Measurements from ENCODE around the gene EMILIN3. TPM values are rescaled to one million over a fixed set of nuclear protein-coding genes. Genes with fewer than 3 reads are reported as not detected.
A peak's percentile ranks its signal among the peaks of the same experiment; 100 is the strongest.

EMILIN3 gene, protein sequence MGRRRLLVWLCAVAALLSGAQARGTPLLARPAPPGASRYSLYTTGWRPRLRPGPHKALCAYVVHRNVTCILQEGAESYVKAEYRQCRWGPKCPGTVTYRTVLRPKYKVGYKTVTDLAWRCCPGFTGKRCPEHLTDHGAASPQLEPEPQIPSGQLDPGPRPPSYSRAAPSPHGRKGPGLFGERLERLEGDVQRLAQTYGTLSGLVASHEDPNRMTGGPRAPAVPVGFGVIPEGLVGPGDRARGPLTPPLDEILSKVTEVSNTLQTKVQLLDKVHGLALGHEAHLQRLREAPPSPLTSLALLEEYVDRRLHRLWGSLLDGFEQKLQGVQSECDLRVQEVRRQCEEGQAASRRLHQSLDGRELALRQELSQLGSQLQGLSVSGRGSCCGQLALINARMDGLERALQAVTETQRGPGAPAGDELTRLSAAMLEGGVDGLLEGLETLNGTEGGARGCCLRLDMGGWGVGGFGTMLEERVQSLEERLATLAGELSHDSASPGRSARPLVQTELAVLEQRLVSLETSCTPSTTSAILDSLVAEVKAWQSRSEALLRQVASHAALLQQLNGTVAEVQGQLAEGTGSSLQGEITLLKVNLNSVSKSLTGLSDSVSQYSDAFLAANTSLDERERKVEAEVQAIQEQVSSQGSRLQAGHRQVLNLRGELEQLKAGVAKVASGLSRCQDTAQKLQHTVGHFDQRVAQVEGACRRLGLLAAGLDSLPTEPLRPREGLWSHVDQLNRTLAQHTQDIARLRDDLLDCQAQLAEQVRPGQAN
- total RNA-seq (2021; fragmentation: NEBNext Ultra II Directional; extraction: Animal tissue kit (Norgen Biotek cat#: 25700)): not detected
- long read RNA-seq, partial matches to known transcripts: 0 of 15 reads
- long read RNA-seq, other reads (novel, unspliced or antisense): 15 of 15 reads

GRCh38 chr20:41366546-41367392, at the start of gene EMILIN3:
Gene EMILIN3 (minus strand): TSS chr20:41366818. CDS start chr20:41366634, 184 bp downstream.
- Mint-ChIP-seq H3K9me3 (no peaks in the 10 kb centered on the region), H3K4me3 (peak within 1 kb of the TSS; percentile 34; the same call in 1 of the 2 replicates), H3K27ac (no peak within 1 kb of the TSS), H3K4me1 (ENCODE audit: low read depth) (peaks cover 5% of the 10 kb centered on the region; the same call in 1 of the 2 replicates), H3K36me3 (ENCODE audit: low read depth) (no peaks in the 10 kb centered on the region), H3K27me3 (ENCODE audit: insufficient read depth) (peaks cover 42% of the 10 kb centered on the region)
- no peak for TF ChIP-seq CTCF (IDR thresholded peaks at IDR 0.05)
- DNase-seq: no peak

- H3K36me3 Mint-ChIP-seq (ENCODE audit: low read depth): peaks cover 37% of the 10 kb centered on the region
These were observed 48.6 kb upstream of the EMILIN3 start for GRCh38 chr20:41415191-41415590.

DNA sequence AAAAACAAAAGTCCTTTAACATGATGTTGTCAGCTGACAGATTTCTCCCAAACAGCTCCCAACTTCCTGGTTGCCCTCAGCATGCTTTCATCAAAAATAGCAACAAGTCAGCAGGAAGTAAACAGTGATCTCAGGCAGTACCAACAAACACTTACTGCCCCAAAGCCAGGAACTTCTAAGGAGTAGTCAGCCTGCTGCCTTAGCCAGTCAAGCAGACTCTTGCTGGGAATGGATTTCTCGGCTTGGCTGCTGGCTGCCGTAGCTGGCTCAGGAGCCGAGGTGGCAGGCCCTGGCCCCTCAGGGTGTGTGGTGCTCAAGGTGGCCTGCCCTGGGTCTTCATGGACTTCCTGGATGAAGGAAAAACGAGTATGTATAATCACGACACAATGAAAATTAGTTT, 46.6 kb upstream of the EMILIN3 start:
- no peaks in the 10 kb centered on the region for H3K9me3 Mint-ChIP-seq
- H3K36me3 Mint-ChIP-seq (ENCODE audit: low read depth): peaks cover 35% of the 10 kb centered on the region
- no peak overlapping the region for H3K4me3 Mint-ChIP-seq
- peaks cover 4% of the 10 kb centered on the region; the same call in 1 of the 2 replicates for H3K27me3 Mint-ChIP-seq (ENCODE audit: insufficient read depth)
- no peak for DNase-seq
- TF ChIP-seq CTCF (IDR thresholded peaks at IDR 0.05): no peak
- H3K27ac Mint-ChIP-seq: no peak overlapping the region
- H3K4me1 Mint-ChIP-seq (ENCODE audit: low read depth): peaks cover 26% of the 10 kb centered on the region

More at GRCh38 chr20:41415191-41415590, 48.6 kb upstream of the EMILIN3 start:
- no peak for DNase-seq
- Mint-ChIP-seq H3K27me3 (ENCODE audit: insufficient read depth) (peaks cover 4% of the 10 kb centered on the region; the same call in 1 of the 2 replicates), H3K4me1 (ENCODE audit: low read depth) (peaks cover 26% of the 10 kb centered on the region), H3K27ac (no peak overlapping the region), H3K9me3 (no peaks in the 10 kb centered on the region), H3K4me3 (no peak overlapping the region)
- TF ChIP-seq CTCF (IDR thresholded peaks at IDR 0.05): no peak

GRCh38 chr20:41412324-41413120, 45.9 kb upstream of the EMILIN3 start:
- peaks cover 28% of the 10 kb centered on the region for H3K36me3 Mint-ChIP-seq (ENCODE audit: low read depth)
- no peak overlapping the region for H3K4me3 Mint-ChIP-seq
- peak overlapping the region; percentile 68 for H3K27ac Mint-ChIP-seq
- no peak for TF ChIP-seq CTCF (IDR thresholded peaks at IDR 0.05)
- peaks cover 4% of the 10 kb centered on the region; the same call in 1 of the 2 replicates for H3K27me3 Mint-ChIP-seq (ENCODE audit: insufficient read depth)
- H3K4me1 Mint-ChIP-seq (ENCODE audit: low read depth): peaks cover 26% of the 10 kb centered on the region
- no peak for DNase-seq
- H3K9me3 Mint-ChIP-seq: no peaks in the 10 kb centered on the region

Data from HFFc6 (cell line).